ENCODE measurements around the gene MLH3. TPM values are rescaled to one million over a fixed set of nuclear protein-coding genes. Genes with fewer than 3 reads are reported as not detected.

MLH3 gene
- total and polyA plus RNA-seq, 4 donors: 5.8 to 29.7 (median 9.9) TPM

DNA sequence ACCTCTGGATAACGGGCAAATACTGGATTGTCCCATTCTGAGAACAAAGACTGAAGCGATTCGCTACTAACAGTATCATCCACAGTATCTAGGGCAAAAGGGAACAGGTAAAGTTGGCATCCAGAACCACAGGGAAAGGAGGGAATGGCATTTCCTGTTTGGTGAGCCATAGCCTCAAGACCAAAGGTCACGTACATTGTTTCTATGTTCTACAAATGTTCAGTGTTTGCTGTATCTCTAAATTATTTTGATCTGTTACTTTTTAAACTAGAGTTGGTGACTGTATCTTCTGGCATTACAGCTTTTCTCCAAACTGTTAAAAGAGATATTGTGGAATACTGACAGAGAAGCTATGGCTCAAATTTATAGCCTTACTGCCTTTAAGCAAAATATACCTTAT is 9.7 kb downstream of the MLH3 start:
- Histone ChIP-seq H3K27ac (ENCODE audit: low read depth in 1 of 2, low read length in 2 of 2) (peak overlapping the region; percentile 54 to 76), H3K27me3 (ENCODE audit: control insufficient read depth in 4 of 4, insufficient read depth in 4 of 4, low read length in 3 of 4) (no peaks in the 10 kb centered on the region), H3K36me3 (ENCODE audit: control insufficient read depth in 4 of 4, insufficient read depth in 3 of 4, low read depth in 1 of 4, low read length in 3 of 4) (peaks cover 0 to 5% (median 1%) of the 10 kb centered on the region in 4 donors), H3K4me1 (ENCODE audit: control insufficient read depth in 4 of 4, insufficient read depth in 4 of 4, low read length in 3 of 4) (peaks cover 10 to 25% (median 13%) of the 10 kb centered on the region in 4 donors), H3K4me3 (ENCODE audit: low read depth in 1 of 3, low read length in 3 of 3) (no peak overlapping the region), H3K9ac (ENCODE audit: low read depth in 1 of 2, low read length in 2 of 2) (peak overlapping the region in 1 of 2 donors; percentile 42), H3K9me3 (ENCODE audit: control insufficient read depth in 4 of 4, low read length in 3 of 4) (no peaks in the 10 kb centered on the region)
- DNase-seq (ENCODE audit: low spot score): no peak
- 28% methylated on average over 4 of the region's 4 CpGs for WGBS
- TF ChIP-seq, protein P1, sequence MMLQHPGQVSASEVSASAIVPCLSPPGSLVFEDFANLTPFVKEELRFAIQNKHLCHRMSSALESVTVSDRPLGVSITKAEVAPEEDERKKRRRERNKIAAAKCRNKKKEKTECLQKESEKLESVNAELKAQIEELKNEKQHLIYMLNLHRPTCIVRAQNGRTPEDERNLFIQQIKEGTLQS (IDR thresholded peaks at IDR 0.05): no peak
- TF ChIP-seq, protein P2, sequence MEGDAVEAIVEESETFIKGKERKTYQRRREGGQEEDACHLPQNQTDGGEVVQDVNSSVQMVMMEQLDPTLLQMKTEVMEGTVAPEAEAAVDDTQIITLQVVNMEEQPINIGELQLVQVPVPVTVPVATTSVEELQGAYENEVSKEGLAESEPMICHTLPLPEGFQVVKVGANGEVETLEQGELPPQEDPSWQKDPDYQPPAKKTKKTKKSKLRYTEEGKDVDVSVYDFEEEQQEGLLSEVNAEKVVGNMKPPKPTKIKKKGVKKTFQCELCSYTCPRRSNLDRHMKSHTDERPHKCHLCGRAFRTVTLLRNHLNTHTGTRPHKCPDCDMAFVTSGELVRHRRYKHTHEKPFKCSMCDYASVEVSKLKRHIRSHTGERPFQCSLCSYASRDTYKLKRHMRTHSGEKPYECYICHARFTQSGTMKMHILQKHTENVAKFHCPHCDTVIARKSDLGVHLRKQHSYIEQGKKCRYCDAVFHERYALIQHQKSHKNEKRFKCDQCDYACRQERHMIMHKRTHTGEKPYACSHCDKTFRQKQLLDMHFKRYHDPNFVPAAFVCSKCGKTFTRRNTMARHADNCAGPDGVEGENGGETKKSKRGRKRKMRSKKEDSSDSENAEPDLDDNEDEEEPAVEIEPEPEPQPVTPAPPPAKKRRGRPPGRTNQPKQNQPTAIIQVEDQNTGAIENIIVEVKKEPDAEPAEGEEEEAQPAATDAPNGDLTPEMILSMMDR (IDR thresholded peaks at IDR 0.05; ENCODE audit: low read depth, low read length, missing input control): no peak
- TF ChIP-seq YY1 (IDR thresholded peaks at IDR 0.05) (peak; percentile 75), FOXA2 (IDR thresholded peaks at IDR 0.05) (peak; percentile 38), GABPA (IDR thresholded peaks at IDR 0.05 in 1 of 2, conservative IDR thresholded peaks at IDR 0.05 in 1 of 2) (peak; percentile 57 to 81), FOXA1 (IDR thresholded peaks at IDR 0.05) (no peak), NR2F2 (IDR thresholded peaks at IDR 0.05) (peak; percentile 64), RAD21 (IDR thresholded peaks at IDR 0.05) (peak; percentile 32 to 45), MAX (IDR thresholded peaks at IDR 0.05) (peak; percentile 51), ZBTB33 (IDR thresholded peaks at IDR 0.05) (no peak), HNF4A (conservative IDR thresholded peaks at IDR 0.05) (peak; percentile 93 to 94), JUND (IDR thresholded peaks at IDR 0.05) (peak in 1 of 2 donors; percentile 42), HNF4G (IDR thresholded peaks at IDR 0.05) (peak; percentile 80), SP1 (IDR thresholded peaks at IDR 0.05) (peak; percentile 99), EGR1 (IDR thresholded peaks at IDR 0.05; ENCODE audit: low read depth in 2 of 2) (no peak), TAF1 (conservative IDR thresholded peaks at IDR 0.05) (no peak), RXRA (IDR thresholded peaks at IDR 0.05) (peak; percentile 90 to 94)
- TF ChIP-seq, protein P3, sequence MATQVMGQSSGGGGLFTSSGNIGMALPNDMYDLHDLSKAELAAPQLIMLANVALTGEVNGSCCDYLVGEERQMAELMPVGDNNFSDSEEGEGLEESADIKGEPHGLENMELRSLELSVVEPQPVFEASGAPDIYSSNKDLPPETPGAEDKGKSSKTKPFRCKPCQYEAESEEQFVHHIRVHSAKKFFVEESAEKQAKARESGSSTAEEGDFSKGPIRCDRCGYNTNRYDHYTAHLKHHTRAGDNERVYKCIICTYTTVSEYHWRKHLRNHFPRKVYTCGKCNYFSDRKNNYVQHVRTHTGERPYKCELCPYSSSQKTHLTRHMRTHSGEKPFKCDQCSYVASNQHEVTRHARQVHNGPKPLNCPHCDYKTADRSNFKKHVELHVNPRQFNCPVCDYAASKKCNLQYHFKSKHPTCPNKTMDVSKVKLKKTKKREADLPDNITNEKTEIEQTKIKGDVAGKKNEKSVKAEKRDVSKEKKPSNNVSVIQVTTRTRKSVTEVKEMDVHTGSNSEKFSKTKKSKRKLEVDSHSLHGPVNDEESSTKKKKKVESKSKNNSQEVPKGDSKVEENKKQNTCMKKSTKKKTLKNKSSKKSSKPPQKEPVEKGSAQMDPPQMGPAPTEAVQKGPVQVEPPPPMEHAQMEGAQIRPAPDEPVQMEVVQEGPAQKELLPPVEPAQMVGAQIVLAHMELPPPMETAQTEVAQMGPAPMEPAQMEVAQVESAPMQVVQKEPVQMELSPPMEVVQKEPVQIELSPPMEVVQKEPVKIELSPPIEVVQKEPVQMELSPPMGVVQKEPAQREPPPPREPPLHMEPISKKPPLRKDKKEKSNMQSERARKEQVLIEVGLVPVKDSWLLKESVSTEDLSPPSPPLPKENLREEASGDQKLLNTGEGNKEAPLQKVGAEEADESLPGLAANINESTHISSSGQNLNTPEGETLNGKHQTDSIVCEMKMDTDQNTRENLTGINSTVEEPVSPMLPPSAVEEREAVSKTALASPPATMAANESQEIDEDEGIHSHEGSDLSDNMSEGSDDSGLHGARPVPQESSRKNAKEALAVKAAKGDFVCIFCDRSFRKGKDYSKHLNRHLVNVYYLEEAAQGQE (IDR thresholded peaks at IDR 0.05): peak; percentile 75

Measured in liver (tissue), 9 donors.